Activated naive CD4-positive, alpha-beta T cell treated with Interleukin-2 at 50 U/mL for 16 hours (primary cell): ENCODE results near the gene MYO3A.

Experiments
- DNase-seq: peaks from one replicate; pipeline ENCODE4 v3.0.0-alpha.2; 2020

Gene MYO3A, protein sequence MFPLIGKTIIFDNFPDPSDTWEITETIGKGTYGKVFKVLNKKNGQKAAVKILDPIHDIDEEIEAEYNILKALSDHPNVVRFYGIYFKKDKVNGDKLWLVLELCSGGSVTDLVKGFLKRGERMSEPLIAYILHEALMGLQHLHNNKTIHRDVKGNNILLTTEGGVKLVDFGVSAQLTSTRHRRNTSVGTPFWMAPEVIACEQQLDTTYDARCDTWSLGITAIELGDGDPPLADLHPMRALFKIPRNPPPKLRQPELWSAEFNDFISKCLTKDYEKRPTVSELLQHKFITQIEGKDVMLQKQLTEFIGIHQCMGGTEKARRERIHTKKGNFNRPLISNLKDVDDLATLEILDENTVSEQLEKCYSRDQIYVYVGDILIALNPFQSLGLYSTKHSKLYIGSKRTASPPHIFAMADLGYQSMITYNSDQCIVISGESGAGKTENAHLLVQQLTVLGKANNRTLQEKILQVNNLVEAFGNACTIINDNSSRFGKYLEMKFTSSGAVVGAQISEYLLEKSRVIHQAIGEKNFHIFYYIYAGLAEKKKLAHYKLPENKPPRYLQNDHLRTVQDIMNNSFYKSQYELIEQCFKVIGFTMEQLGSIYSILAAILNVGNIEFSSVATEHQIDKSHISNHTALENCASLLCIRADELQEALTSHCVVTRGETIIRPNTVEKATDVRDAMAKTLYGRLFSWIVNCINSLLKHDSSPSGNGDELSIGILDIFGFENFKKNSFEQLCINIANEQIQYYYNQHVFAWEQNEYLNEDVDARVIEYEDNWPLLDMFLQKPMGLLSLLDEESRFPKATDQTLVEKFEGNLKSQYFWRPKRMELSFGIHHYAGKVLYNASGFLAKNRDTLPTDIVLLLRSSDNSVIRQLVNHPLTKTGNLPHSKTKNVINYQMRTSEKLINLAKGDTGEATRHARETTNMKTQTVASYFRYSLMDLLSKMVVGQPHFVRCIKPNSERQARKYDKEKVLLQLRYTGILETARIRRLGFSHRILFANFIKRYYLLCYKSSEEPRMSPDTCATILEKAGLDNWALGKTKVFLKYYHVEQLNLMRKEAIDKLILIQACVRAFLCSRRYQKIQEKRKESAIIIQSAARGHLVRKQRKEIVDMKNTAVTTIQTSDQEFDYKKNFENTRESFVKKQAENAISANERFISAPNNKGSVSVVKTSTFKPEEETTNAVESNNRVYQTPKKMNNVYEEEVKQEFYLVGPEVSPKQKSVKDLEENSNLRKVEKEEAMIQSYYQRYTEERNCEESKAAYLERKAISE (N-terminal part only)

DNA sequence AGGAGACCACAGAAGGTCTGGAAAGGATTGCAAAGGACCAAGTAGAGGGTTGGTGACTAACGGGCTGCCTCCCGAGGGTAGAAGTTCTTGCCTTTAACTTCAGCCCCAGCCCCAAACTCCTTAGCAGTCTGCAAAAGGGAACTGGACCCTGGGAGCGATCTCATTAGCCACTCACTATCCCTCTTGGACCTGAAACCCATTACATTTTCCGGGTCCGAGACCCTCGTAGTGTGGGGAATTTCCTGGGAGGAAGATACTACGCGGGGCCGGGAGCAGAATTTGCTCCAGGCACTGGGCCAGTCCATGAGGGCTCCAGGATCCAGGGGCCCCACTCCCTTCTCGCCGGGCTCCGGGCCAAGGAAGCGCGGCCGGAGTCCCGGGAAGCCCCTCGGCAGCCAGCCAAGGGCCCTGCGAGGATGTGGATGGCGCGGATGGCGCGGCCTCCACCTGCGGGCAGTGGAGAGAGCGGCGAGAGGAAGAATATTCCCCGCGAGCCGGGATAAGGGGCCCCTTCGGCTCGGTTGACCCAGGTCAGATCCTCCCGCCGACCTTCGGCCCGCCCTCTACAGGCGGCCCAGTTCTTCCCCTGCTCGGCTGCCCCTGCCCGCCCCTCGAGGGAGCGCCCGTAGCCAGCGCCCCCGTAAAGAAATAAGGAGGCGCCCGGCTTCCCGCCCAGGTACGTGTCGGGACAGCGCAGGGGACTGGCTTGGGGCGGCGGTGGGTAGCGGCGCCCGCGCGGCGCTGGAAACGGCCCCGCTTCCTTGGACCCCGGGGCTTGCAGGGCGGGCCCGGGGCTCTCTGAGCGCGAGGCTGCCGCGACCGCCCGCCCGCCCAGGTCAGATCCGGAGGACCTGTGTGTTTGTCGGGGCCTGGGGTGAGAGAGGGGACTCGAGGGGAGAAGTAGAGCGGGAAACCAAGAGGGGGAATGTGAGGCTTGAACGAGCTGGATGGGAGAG is at the start of gene MYO3A:
TSS of gene MYO3A (plus strand) at position 577 of the 956 bp plus-strand sequence. CDS start 17,882 bp downstream, outside the sequence.
- DNase-seq: no peak

- DNase-seq: no peak
Observed at GRCh38 chr10:25888627-25889026, 45.4 kb upstream of the MYO3A start.

- DNase-seq: no peak
Observed at GRCh38 chr10:25890995-25891394, 43.0 kb upstream of the MYO3A start.

DNA sequence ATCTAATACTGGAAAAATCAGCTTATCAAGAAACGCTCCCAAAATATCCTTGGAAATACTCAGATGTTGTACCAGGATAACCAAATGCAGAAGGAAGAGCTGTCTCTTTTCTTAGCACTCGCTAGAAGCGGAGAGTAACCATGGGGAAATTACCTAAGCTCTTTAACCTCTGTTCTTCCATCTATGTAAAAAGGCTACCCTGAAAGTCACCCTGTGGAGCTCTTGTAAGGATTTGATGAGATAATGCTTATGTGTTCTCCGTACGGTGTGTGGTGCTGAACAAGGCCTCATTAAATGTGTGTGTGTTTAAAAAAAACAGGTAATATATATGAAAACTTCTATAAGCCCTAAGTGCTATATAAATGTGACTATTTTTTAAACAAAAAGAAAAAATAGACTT is 38.2 kb upstream of the MYO3A start:
- no peak for DNase-seq

GRCh38 chr10:25896421-25896820 is 37.6 kb upstream of the MYO3A start:
- DNase-seq: no peak

- DNase-seq: no peak
Observed at GRCh38 chr10:25899304-25899703, 34.7 kb upstream of the MYO3A start.

DNA sequence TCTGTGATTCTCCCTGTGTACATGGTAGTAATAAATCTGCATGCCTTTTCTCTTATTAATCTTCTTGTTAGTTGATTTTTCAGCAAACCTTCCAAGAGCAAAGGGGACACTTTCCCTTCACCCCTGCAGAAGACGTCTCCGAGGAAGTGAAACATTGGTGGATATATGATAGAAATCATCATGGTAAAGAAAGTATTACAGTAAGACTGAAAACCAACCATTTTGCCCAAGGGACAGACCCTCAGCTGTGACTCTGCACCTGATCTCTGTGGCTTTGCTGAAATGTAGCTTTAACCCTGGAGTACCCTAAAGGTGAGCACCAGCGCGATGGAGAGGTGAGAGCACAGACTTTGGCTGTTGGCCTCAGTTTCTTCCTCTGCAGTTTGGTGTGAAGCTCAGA is 32.8 kb upstream of the MYO3A start:
- no peak for DNase-seq

- no peak for DNase-seq
Observed at GRCh38 chr10:25902002-25902401, 32.0 kb upstream of the MYO3A start.

- DNase-seq: no peak
Observed at GRCh38 chr10:25907261-25907660, 26.8 kb upstream of the MYO3A start.

GRCh38 chr10:25912866-25913265 is 21.2 kb upstream of the MYO3A start:
- DNase-seq: no peak

GRCh38 chr10:25914776-25915175 is 19.3 kb upstream of the MYO3A start:
- DNase-seq: no peak

GRCh38 chr10:25934621-25935139 is 651 bp downstream of the MYO3A start:
- DNase-seq: no peak

- DNase-seq: no peak
Observed at GRCh38 chr10:25938405-25938804, 4.4 kb downstream of the MYO3A start.

GRCh38 chr10:25944771-25945170 is 10.7 kb downstream of the MYO3A start:
- no peak for DNase-seq

DNA sequence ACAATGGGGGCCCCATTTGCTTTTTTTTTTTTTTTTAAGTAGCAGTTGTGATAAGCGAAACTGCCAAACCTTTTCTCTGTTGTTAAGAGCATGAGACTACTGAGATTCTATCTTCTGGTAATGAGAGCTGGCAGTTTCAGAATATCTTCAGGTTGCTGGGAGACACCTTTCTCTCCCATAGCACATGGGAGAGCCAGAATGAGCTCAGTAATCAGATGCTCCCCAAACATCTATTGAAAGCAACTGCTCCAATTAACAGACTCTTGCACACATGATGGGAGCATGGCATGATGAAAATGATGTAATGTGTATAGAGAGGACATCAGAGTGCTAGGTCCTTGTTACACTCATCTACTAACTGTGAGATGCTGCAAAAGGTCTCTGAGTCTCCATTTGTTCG is 18.8 kb downstream of the MYO3A start:
- DNase-seq: no peak

DNA sequence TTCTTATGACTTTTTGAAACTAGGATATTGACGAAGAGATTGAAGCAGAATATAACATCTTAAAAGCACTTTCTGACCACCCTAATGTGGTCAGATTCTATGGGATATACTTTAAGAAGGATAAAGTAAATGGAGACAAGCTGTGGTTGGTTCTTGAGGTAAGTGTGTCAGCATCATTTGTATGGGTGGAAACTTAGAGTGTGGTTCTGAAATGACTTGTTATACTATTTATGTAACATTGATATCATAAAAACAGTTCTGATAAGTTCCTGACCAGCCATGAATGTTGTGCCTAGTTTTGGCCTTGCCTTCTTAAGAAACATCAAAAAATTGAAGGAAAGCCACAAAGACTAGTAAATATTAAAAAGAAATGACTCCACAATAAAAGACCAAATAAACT is 20.8 kb downstream of the MYO3A start:
- no peak for DNase-seq

DNA sequence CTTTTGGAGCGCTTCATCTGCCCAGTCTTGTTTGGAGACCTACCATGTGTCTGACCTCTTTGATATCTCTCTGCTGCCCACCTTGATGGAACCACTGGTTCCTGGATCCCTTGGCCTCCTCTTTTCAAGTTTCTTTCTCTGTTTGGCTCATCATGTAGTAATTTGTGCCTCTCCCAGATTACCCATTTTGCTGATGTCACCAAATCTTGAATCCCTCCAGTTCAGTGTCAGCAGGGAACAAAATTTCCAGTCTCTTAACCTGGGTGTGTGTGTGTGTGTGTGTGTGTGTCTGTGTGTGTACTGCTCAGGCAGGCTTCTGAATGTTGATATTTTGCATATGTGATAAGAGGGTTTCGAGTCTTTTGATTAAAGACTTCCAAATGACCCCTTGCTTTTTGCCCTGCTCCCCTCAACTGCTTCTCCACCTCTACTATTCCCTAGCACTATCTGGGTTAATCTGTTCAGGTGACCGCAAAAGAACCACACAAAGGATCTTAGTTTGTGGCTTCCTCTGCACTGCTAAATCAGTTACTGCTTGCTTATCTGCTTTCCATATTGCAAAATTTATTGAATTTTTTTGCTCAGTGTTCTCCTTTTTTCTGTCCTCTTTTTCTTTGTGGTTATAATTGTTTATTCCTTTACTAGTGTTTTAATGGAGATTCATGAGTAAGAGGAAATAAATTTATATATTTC is 25.7 kb downstream of the MYO3A start:
- no peak for DNase-seq

DNA sequence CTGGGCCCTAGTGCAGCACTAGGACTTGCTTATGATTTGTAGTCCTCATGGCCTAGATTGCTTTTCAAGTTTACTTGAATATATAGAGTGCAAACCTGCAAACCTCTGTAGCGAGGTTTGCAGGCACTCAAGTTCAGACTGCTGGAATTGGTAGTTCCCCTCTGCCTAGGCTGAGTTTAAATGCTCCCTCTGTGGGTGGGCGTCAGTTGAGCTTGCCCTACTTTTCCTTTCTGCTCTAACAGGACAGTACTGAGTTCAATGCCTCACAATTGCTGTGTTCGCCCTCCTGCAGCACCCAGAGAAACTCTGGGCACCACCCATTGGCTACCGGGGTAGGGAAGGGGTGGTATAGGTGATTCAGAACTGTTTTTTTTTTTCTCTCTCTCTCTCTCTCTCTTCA is 31.6 kb downstream of the MYO3A start:
- no peak for DNase-seq

GRCh38 chr10:25966844-25967243 is 32.8 kb downstream of the MYO3A start:
- DNase-seq: no peak

DNA sequence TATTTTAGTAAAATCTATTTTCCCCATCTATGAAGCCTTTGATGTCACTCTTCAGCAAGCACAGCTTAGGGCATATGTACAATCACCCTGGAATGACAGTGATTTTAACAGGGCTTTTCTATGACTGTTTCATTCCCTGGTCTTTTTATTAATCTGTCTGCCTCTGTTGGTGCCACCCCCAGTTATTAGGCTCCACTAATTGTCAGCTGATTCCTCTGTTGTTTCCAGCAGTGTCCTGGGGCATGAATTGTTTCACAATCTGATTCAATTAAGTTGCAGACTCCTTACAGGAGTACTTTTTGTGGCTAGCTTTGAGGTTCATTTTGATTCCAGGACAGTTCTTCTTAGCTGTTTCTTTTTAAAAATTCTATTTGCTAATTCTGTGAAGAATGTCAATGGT is 38.6 kb downstream of the MYO3A start:
- no peak for DNase-seq

GRCh38 chr10:25974897-25975459 is 40.9 kb downstream of the MYO3A start:
- no peak for DNase-seq
